Measurements from ENCODE around the gene TRABD2B.

- TF ChIP-seq CTCF (conservative IDR thresholded peaks at IDR 0.05; ENCODE audit: low read depth, low read length) (no peak), EZH2 (IDR thresholded peaks at IDR 0.05; ENCODE audit: borderline replicate concordance, low read depth, low read length, poor library complexity, severe bottlenecking) (no peak)
Observed at GRCh38 chr1:48001696-48002095, 4.5 kb upstream of the TRABD2B start.

Data from A673 (cell line).